GM21825 (cell line): ENCODE measurements around the gene RIC8B.

ENCODE experiments used
- ATAC-seq: cut with Tn5 transposase; IDR thresholded peaks from one replicate; pipeline ENCODE4 v1.9.1; 2021; ENCODE audit warnings: mild to moderate bottlenecking, moderate library complexity; ENCODE audit not compliant: unreplicated experiment

RIC8B gene

GRCh38 chr12:106934277-106934676 is 159.8 kb downstream of the RIC8B start:
- ATAC-seq, result no peak
